ENCODE measurements around the gene SPTLC2. TPM values are rescaled to one million over a fixed set of nuclear protein-coding genes. Genes with fewer than 3 reads are reported as not detected.
"Not testable (repeated sequence)": the region's sequence is repeated elsewhere in the genome, so short reads cannot be mapped to it uniquely, and the experiment has no call there.

The SPTLC2 gene
- 8.0 and 12.3 TPM in 2 replicates for total RNA-seq (ENCODE audit: low replicate concordance)

DNA sequence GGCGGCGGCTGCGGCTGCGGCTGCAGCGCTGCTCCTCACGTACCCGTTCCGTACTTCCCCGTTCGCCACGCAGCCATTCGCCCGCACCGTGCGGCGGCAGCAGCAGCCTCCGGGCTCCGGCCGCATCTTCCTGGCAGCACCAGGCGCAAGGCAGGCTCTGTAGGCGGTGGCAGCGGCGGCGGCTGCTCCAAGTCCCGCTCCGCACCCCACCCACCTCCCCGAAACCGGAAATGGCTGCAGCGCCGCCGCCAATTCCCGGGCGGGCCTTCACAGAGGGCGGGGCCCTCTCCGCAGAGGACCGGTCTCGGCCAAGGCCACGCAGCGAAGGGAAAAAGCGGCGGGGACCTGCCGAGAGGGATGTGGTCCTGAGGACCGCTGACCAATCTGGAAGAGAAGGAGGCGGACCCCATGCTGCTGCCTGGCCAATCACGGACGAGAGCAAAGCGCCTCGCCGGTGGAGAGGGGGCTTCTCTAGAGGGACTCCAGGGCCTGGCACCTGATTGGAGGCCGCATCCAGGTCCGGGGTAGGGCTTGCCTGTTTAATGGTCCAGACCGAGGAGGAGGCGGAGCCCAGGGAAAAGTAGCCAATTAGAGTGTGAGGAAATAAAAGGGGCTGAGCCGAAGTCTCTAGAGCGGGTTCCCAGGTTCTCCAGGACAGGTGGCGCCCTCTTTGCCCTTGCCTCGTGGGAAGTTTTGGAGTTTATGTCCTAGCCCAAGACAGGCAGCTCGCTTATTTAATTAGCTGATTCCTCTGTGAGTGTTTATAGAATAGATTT lies at the start of gene SPTLC2:
TSS of gene SPTLC2 (minus strand) at position 184 of the 776 bp plus-strand sequence. CDS start at position 126, 58 bp downstream.
- Histone ChIP-seq H3K4me1 (peaks cover 6% of the 10 kb centered on the region), H3K9me3 (ENCODE audit: low read depth) (no peaks in the 10 kb centered on the region), H3K27ac (no peak within 1 kb of the TSS), H3K27me3 (peaks cover 13% of the 10 kb centered on the region), H3K36me3 (no peaks in the 10 kb centered on the region), H3K4me3 (peak within 1 kb of the TSS; percentile 78), H4K20me1 (ENCODE audit: low read depth) (peaks cover 6% of the 10 kb centered on the region), H3K4me2 (peak within 1 kb of the TSS; percentile 94), H3K9ac (no peak within 1 kb of the TSS), H3F3A (ENCODE audit: low read depth) (peaks cover 21% of the 10 kb centered on the region), H2AFZ (replicated peaks) (peak within 1 kb of the TSS; percentile 95), H3K79me2 (ENCODE audit: low read depth) (peaks cover 25% of the 10 kb centered on the region)
- Mint-ChIP-seq H3K4me3 (peak within 1 kb of the TSS; percentile 92), H3K27ac (no peak within 1 kb of the TSS), H3K36me3 (no peaks in the 10 kb centered on the region), H3K4me1 (peaks cover 12% of the 10 kb centered on the region), H3K9me3 (no peaks in the 10 kb centered on the region), H3K27me3 (ENCODE audit: insufficient read depth, low read depth) (no peaks in the 10 kb centered on the region)
- DNase-seq (ENCODE audit: low spot score): peak; percentile 99
- no peak for TF ChIP-seq EZH2phosphoT487 (IDR thresholded peaks at IDR 0.05)
- peak; percentile 44 for TF ChIP-seq EZH2 (IDR thresholded peaks at IDR 0.05)
- TF ChIP-seq CTCF (IDR thresholded peaks at IDR 0.05): peak; percentile 39

- H2AFZ ChIP-seq (replicated peaks): no peak overlapping the region
- H3K9me3 Mint-ChIP-seq: peaks cover 2% of the 10 kb centered on the region
- no peak overlapping the region for H3K27ac ChIP-seq
- H3K27me3 Mint-ChIP-seq (ENCODE audit: insufficient read depth, low read depth): peaks cover 5% of the 10 kb centered on the region
- no peaks in the 10 kb centered on the region for H3K27me3 ChIP-seq
- peaks cover 7% of the 10 kb centered on the region for H4K20me1 ChIP-seq (ENCODE audit: low read depth)
- peaks cover 18% of the 10 kb centered on the region for H3F3A ChIP-seq (ENCODE audit: low read depth)
- H3K36me3 Mint-ChIP-seq: no peaks in the 10 kb centered on the region
- H3K4me1 Mint-ChIP-seq: peaks cover 39% of the 10 kb centered on the region
- peaks cover 16% of the 10 kb centered on the region for H3K4me1 ChIP-seq
- H3K79me2 ChIP-seq (ENCODE audit: low read depth): no peaks in the 10 kb centered on the region
- no peak overlapping the region for H3K9ac ChIP-seq
- H3K4me3 ChIP-seq: no peak overlapping the region
- H3K4me3 Mint-ChIP-seq: no peak overlapping the region
- no peak for DNase-seq (ENCODE audit: low spot score)
- no peaks in the 10 kb centered on the region for H3K36me3 ChIP-seq
- TF ChIP-seq EZH2 (IDR thresholded peaks at IDR 0.05) (no peak), CTCF (IDR thresholded peaks at IDR 0.05) (no peak), EZH2phosphoT487 (IDR thresholded peaks at IDR 0.05) (no peak)
- H3K9me3 ChIP-seq (ENCODE audit: low read depth): no peaks in the 10 kb centered on the region
- H3K27ac Mint-ChIP-seq: peak overlapping the region; percentile 12
- no peak overlapping the region for H3K4me2 ChIP-seq
These were observed 46.9 kb upstream of the SPTLC2 start for GRCh38 chr14:77663293-77663692.

- H3K27ac Mint-ChIP-seq: peak overlapping the region; percentile 100
- H3K9me3 ChIP-seq (ENCODE audit: low read depth); H3K36me3 ChIP-seq; H3K27me3 ChIP-seq; H3K9ac ChIP-seq; H3K79me2 ChIP-seq (ENCODE audit: low read depth); H3K9me3 Mint-ChIP-seq; H3K36me3 Mint-ChIP-seq; H3K27me3 Mint-ChIP-seq (ENCODE audit: insufficient read depth, low read depth); H4K20me1 ChIP-seq (ENCODE audit: low read depth); H2AFZ ChIP-seq (replicated peaks); H3K4me3 ChIP-seq; H3K27ac ChIP-seq: not testable (repeated sequence)
- peaks cover 40% of the 10 kb centered on the region for H3K4me1 Mint-ChIP-seq
- Histone ChIP-seq H3F3A (ENCODE audit: low read depth) (peaks cover 18% of the 10 kb centered on the region), H3K4me1 (peaks cover 16% of the 10 kb centered on the region), H3K4me2 (peak overlapping the region; percentile 67)
- DNase-seq (ENCODE audit: low spot score): peak; percentile 14
- peak overlapping the region; percentile 72 for H3K4me3 Mint-ChIP-seq
These were observed 45.1 kb upstream of the SPTLC2 start for GRCh38 chr14:77661562-77661961.

GRCh38 chr14:77660754-77661153 lies 44.3 kb upstream of the SPTLC2 start:
- H4K20me1 ChIP-seq (ENCODE audit: low read depth): peaks cover 7% of the 10 kb centered on the region
- TF ChIP-seq EZH2phosphoT487 (IDR thresholded peaks at IDR 0.05): no peak
- TF ChIP-seq EZH2 (IDR thresholded peaks at IDR 0.05): no peak
- TF ChIP-seq CTCF (IDR thresholded peaks at IDR 0.05): no peak
- H3K9me3 ChIP-seq (ENCODE audit: low read depth): no peaks in the 10 kb centered on the region
- H3K4me1 ChIP-seq: peaks cover 16% of the 10 kb centered on the region
- no peaks in the 10 kb centered on the region for H3K27me3 ChIP-seq
- Mint-ChIP-seq H3K27ac (peak overlapping the region; percentile 100), H3K4me3 (peak overlapping the region; percentile 72), H3K9me3 (peaks cover 2% of the 10 kb centered on the region), H3K36me3 (no peaks in the 10 kb centered on the region), H3K27me3 (ENCODE audit: insufficient read depth, low read depth) (peaks cover 5% of the 10 kb centered on the region), H3K4me1 (peaks cover 40% of the 10 kb centered on the region)
- no peak overlapping the region for H3K4me3 ChIP-seq
- no peaks in the 10 kb centered on the region for H3K79me2 ChIP-seq (ENCODE audit: low read depth)
- peak; percentile 20 for DNase-seq (ENCODE audit: low spot score)
- H3K9ac ChIP-seq: no peak overlapping the region
- H2AFZ ChIP-seq (replicated peaks): no peak overlapping the region
- peaks cover 18% of the 10 kb centered on the region for H3F3A ChIP-seq (ENCODE audit: low read depth)
- H3K4me2 ChIP-seq: peak overlapping the region; percentile 67
- H3K36me3 ChIP-seq: no peaks in the 10 kb centered on the region
- no peak overlapping the region for H3K27ac ChIP-seq
